Placental pericyte (primary cell): Measurements from ENCODE around the gene GDPD3. TPM values are rescaled to one million over a fixed set of nuclear protein-coding genes. Genes with fewer than 3 reads are reported as not detected.

Source experiments
- total RNA-seq: library from RNA; depleted of rRNA; stranded (reverse); fragments of >200 nt; gene quantifications from 2 replicates; pipeline ENCODE4 v1.2.3, GENCODE V29; 2012

GDPD3 gene, protein sequence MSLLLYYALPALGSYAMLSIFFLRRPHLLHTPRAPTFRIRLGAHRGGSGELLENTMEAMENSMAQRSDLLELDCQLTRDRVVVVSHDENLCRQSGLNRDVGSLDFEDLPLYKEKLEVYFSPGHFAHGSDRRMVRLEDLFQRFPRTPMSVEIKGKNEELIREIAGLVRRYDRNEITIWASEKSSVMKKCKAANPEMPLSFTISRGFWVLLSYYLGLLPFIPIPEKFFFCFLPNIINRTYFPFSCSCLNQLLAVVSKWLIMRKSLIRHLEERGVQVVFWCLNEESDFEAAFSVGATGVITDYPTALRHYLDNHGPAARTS
- 0.66 and 1.7 TPM in 2 replicates for total RNA-seq

DNA sequence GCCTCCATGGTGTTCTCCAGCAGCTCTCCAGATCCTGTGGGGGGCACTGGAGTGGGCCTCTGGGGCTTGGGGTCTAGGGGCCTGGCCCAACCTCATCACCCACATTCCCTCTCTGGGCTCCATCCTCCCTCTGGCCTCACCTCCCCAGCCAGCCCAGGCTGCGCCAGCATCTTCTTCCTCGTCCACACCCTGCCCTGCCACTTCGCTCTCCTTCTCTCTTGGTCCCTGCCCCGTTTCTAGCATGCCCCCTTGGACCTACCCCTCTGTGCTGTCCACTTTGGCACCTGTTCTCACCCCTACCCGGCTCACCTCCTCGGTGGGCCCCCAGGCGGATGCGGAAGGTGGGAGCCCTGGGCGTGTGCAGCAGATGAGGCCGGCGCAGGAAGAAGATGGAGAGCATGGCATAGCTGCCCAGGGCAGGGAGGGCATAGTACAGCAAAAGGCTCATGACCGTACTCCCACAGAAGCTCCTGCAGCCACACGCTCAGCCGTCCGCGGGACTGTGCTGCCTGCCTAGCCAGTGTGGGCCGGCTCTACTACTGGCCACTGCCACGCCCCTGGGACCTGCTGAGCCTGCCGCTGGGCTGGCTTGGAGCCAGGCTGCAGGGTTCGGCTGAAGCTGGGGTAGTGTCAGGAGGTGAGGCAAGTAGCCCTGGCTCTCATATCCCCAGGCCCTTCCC is at the start of gene GDPD3:
TSS of gene GDPD3 (minus strand) at position 507 of the 680 bp plus-strand sequence. CDS start at position 448, 59 bp downstream.

DNA sequence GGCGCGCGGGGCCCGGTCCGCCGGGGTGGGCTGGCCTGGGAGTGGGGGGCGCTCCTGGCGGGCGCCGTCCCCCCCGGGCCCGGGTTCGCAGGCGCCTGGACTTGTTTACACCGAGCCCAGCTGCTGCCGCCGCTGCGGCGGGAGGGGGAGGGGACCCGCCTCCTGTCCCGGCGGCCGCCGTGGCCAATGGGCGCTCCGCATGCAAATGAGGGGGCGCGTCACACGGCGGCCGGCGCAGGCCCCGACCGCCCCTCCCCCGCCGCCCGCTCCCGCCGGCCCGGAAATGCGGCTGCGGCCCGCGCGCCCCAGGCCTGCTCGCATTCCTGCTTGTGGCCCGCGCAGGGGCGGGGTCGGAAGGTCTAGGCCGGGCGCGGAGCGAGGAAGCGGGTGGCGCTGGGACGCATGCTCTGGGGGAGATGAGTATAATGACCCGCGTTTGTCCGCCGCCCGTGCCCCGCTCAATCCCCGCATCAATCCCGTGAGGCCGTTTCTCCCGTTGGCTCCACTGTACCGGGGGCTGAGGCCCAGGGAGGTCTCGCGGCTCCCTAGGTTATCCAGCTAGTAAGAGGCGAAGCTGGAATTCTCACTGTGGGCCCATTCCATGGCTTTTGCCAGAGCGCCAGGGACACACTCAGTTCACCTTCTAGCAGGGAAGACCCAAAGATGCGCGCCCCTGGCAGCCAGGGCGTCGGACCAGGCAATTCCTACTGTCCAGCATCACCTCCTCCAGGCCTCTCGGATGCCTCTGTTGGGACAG is 17.1 kb downstream of the GDPD3 start, which contains the start of gene YPEL3:
TSS of gene YPEL3 (minus strand) at position 109 of the 757 bp plus-strand sequence. CDS start 731 bp downstream, outside the sequence.

DNA sequence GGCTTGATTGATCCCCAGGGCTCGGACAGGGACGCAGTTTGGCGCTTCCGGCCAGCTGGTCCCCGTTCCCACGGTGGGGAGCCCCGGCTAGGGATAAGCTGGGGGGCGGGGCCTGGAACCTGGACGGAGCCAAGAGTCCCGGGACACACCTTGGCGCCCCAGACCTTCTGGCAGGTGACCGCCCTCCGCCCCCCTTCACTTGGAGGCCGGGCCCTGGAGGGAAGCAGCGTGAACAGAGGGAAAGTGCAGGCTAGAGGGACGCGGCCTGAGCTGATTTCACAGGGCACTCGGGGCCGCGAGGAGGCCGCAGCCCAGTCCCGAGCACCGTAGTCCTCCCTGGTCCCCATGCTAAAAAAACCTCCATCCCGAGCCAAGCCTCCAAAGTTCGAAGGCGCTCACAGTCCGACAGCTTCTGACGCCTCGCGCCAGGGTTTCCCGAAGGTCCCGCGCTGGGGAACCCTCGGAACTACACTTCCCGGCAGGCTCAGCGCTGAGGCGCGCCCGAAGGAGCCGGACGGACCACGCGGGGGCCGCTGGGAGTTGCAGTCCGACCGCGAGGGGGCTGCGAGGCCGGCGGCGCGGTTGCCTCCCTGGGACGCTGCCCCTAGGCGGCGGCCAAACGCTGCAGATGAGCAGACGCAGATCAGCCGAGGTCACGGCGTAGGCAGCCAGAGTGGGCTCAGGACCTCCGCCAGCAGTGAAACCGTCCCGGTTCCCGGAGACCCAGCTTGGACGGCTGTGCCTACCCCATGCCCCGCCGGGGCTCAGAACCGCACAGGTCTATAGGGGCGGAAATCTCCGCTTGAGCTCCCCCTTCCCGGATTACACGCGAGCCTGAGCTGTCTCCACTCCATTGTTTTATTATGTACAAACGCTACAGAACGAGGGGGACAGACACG is 21.6 kb downstream of the GDPD3 start, which contains the start of gene TBX6:
TSS of gene TBX6 (minus strand) at position 451 of the 899 bp plus-strand sequence. CDS start 731 bp downstream, outside the sequence.

DNA sequence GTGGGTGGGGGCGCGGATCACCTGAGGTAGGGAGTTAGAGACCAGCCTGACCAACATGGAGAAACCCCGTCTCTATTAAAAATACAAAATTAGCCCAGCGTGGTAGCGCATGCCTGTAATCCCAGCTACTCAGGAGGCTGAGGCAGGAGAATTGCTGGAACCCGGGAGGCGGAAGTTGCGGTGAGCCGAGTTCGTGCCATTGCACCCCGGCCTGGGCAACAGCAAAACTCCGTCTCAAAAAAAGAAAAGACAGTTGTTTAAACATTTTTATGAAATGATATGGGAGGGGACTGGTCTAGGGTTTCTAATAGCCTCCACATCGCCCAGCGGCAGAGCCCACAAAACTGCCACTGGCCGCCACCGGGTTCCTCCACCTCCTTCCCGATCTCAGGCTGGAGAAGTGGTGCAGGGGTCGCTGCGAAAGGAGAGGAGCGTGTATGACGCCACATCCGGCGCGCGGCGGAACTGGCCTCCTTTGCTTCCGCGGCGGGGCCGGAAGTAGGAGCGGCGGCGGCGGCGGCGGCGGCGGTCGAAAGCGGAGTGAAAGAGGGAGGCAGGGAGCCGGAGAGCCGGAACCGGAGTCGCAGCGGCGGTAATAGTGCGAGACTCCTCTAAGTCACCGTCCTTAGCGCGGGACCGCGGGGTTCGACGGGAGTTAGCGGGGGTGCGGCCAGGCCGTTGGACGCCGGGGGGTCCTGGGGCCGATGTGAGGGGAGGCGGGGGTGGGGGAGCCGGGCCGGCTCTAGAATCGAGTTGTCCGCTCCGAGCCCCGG is 37.6 kb downstream of the GDPD3 start, which contains the start of gene PPP4C:
TSS of gene PPP4C (plus strand) at position 492 of the 773 bp plus-strand sequence. CDS start 384 bp downstream, outside the sequence.

DNA sequence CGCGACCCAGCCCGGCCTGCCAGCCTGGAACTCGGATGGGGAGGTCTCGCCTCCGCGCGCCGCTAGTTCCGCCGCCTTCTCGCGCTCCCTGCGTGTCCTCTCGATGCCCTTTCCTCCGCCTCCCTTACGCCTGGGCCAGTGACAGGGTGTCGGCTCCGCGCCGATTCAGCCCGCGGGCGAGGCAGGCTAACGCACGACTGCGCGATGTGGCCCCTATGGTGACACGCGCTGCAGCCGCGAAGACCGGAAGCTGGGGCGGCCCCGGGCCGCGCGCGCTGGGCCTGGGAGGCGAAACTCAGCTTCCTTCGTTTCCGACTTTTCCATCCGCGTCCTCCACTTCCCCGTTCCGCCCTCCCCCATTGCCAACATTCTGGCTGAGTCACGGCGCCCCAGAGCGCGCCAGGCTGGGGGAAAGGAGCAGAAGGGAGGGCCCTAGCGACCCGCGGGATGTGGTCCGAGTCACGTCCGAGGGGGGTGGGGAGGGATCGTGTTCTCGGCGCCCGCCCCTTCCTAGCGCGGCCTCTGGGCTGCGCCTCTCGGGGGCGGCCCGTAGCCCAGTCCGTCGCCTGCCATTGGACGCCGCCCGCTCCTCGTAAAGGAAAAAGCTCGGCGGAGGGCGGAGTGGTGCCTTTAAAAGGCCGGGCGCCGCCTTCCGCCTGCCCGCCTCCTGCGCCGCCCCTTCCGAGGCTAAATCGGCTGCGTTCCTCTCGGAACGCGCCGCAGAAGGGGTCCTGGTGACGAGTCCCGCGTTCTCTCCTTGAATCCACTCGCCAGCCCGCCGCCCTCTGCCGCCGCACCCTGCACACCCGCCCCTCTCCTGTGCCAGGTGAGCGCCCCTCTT is 48.0 kb downstream of the GDPD3 start, which contains the start of gene ALDOA:
TSS of gene ALDOA (plus strand) at position 659 of the 841 bp plus-strand sequence. CDS start 1,138 bp downstream, outside the sequence.

Other genes with a start within 250 kb of the GDPD3 start
- 7.3 and 17.7 TPM in 2 replicates for gene SEZ6L2, start 214.0 kb downstream of the GDPD3 start, total RNA-seq
- 2.3 and 9.2 TPM in 2 replicates for gene ASPHD1, start 213.0 kb downstream of the GDPD3 start, total RNA-seq
- gene KCTD13, start 187.3 kb downstream of the GDPD3 start, total RNA-seq, result 13.1 and 20.5 TPM in 2 replicates
- 61.1 and 83.6 TPM in 2 replicates for gene TMEM219, start 151.5 kb downstream of the GDPD3 start, total RNA-seq
- gene TAOK2, start 139.7 kb downstream of the GDPD3 start, total RNA-seq, result 47.7 and 86.2 TPM in 2 replicates
- gene HIRIP3, start 117.9 kb downstream of the GDPD3 start, total RNA-seq, result 6.8 and 12.6 TPM in 2 replicates
- 26.7 and 54.7 TPM in 2 replicates for gene INO80E, start 117.3 kb downstream of the GDPD3 start, total RNA-seq
- 0.14 TPM in 1 of 2 replicates, not detected in the other for gene DOC2A, start 102.5 kb downstream of the GDPD3 start, total RNA-seq
- not detected in 2 replicates for gene C16orf92, start 90.3 kb downstream of the GDPD3 start, total RNA-seq
- 0.43 TPM in 1 of 2 replicates, not detected in the other for gene TLCD3B, start 82.3 kb downstream of the GDPD3 start, total RNA-seq
- 891 and 1,194 TPM in 2 replicates for gene ALDOA, start 47.8 kb downstream of the GDPD3 start, total RNA-seq
- 265 and 320 TPM in 2 replicates for gene PPP4C, start 37.5 kb downstream of the GDPD3 start, total RNA-seq
- 0.14 TPM in 1 of 2 replicates, not detected in the other for gene TBX6, start 21.6 kb downstream of the GDPD3 start, total RNA-seq
- gene YPEL3, start 17.3 kb downstream of the GDPD3 start, total RNA-seq, result 6.3 and 20.6 TPM in 2 replicates
- gene MAPK3, start 9.7 kb upstream of the GDPD3 start, total RNA-seq, result 39.7 and 43.8 TPM in 2 replicates
- 2.0 and 3.3 TPM in 2 replicates for gene CORO1A, start 70.1 kb upstream of the GDPD3 start, total RNA-seq
- gene BOLA2B, start 80.1 kb upstream of the GDPD3 start, total RNA-seq, result 111 and 157 TPM in 2 replicates
- 36.4 and 42.2 TPM in 2 replicates for gene SLX1A, start 80.3 kb upstream of the GDPD3 start, total RNA-seq
- gene SULT1A3, start 85.7 kb upstream of the GDPD3 start, total RNA-seq, result 2.8 and 4.9 TPM in 2 replicates
- 0.29 and 1.1 TPM in 2 replicates for gene NPIPB13, start 134.9 kb upstream of the GDPD3 start, total RNA-seq
- gene CD2BP2, start 241.8 kb upstream of the GDPD3 start, total RNA-seq, result 38.3 and 39.5 TPM in 2 replicates